HL-60/S4 treated with phorbol 12-myristate 13-acetate at 8.2 ng/mL for 4 days and 3 days (cell line): ENCODE measurements around the gene SAMSN1.
"Not testable (repeated sequence)": the region's sequence is repeated elsewhere in the genome, so short reads cannot be mapped to it uniquely, and the experiment has no call there.

Source experiments
- in situ Hi-C: fragments of 300-500 bp; cut with MboI; formaldehyde crosslinking; loops from 2 replicates; pipeline ENCODE4 v1.15.0; 2022; ENCODE audit warnings: low sequenced_read_pairs

Gene SAMSN1

DNA sequence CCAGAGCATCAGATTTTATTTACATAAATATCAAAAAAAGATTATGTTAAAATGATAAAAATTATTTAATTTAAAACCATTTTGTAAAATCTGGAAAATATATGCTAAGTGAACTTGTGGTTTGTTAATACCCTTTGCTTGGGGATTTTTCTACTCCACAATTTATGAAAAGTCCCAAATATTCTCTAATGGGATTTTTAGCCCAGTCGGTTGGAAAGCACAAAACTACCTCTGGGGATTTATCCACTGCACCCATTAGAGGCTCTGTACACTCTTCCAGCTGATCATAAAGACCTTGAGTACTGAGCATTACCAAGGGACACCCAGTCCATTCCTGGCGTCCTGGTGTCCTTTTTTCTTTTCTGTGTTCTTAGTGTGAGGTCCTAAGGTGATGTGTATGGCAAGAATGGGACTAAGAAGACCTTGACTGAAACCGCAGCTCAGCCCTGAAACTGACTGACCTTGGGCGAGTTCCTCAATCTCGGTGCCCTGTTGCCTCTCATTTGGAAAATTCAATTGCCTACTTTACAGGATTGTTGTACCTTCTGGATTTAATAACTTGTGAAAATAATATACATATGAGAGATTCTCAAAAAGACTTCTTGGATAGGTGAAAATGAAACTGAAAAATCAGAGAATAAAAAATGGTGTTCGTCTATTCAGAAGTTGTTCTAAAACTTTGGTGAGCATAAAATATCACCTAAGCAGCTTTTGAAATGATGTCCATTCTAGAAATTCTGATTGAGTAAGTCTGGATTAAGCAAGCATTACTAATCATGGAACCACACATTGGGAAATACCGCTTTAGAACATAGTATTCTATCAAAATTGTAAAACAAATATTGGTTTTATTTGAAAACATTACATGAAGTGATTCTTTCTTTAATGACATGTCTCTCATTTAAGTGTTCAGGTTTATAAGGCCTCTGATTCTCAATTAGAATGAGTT lies 21.5 kb upstream of the SAMSN1 start:
- in situ Hi-C loops, result no loop called here

DNA sequence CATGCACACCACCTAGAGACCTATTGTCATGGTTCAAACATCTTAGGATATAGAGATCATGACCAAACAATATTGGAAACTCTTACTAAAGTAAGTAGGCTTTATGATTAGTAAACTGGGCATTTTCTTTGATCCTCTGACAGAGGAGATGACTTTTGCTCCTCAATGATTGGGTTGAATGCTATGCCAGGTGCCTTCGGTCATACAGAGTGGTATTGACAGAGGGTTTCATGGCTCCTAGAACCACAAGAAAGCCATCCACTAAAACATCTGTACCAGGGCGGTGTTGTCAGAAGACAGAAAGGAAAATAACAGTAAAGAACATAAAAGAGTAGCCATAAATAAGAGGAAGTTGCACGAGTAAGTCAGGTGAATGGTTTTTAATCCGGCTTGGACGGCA lies 20.8 kb upstream of the SAMSN1 start:
- in situ Hi-C loops, result no loop called here

DNA sequence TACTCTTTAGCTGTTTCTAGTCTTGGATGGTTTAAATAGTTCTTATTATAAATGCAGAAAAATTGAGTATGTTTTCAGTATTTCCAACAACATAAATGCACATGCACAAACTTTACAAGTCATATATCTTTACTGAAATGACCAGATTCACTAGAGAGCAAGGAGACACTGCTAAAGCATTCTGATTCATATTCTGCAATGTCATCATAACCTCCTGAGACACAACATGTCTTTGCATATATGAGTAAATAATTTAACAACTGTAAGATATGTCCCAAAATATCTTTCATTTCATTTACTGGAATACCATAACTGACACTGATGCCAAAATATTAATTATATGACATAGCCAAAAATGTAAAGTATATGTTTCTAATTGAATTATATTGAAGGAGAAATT lies 16.8 kb upstream of the SAMSN1 start:
- in situ Hi-C loops, result no loop called here

DNA sequence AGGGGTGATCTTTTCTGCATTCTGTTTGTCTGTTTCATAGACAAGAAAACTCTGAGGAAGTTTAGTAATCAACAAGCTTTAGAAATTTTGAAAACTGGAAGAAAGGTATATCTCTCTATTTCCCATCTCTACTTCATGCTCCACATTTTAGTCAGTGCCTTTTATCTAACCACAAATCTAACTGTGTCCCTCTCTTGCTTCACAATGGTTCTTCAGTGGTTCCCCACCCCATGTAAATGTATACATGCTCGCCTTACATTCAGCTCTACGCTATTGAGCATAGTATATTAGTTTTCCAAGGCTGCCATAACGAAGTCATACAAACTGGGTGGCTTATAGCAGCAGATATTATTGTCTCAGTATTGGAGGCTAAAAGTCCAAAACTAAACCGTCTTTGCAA lies 14.4 kb upstream of the SAMSN1 start:
- in situ Hi-C loops, result no loop called here

DNA sequence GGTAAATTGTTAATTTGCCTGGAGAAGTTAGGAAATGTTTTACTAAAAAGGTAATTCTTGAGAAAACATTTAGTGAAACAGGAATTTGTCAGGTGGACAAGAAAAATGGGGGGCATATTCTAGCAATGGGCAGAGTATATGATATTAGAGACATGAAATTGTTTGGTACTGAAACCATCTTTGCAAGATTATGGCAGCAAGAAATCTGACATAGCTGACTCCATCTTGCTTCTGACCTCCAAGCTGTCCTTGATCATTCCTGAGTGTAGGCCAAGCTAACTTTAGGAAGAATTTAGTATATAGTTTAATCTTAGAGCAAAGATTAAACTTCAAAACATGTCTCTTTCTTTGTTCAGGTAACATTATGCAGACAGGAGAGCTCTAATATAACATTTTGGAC lies 14.0 kb upstream of the SAMSN1 start:
- in situ Hi-C loops, result no loop called here

DNA sequence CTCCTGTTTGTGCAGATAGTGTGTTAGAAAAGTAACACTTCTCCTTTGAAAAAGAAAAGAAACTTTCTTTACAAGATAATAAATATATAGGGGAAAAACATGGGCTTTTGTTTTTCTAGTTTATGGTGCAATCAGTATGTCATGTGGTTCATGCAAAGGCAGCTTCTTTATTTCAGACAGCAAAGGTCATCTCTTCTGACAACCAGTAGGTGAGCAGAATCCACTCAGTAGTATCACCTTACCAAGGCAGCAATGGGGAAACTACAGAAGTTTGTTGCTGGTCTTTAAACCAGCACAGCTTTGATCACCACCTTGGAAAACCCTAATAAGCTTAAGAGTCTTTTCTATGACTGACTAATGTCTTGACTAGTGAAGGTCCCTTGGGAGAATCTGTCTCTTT lies 13.0 kb upstream of the SAMSN1 start:
- in situ Hi-C loops, result no loop called here

DNA sequence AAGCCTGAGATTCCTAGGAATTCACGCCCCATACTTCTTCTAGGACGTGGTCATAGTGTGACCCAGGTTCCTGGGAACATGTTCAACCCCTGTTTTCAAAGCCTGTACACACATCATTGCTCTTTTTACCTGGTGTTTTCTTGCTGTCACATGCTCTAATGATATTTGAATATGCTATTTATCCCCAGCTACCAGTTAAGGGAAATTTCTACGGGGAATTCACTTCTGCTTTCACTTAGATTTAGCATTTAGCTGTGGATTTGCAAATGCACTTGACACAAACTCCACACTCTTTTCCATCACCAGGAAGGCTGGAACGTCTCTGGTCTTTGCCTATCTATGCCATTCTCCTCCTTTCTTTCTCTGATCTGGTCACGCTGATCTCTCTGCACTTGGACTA lies 11.3 kb upstream of the SAMSN1 start:
- in situ Hi-C loops, result no loop called here

DNA sequence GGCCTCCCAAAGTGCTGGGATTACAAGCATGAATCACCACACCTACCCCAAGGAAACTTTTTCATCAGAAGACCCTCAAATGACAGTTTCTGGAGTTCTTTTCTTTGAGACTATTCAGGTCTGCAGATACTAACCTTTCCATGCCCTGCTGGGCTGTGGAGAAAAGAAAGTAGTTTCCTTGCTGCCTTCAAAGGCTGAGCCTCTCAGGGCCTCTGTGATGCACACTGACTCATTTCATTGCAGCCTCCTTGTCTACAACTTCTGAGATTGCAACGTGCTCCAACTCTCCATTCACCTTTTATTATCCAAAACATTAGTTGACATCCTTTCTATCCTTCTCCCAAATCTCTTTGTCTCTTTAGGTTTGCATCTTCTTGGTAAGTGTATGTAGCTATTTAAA lies 8.8 kb upstream of the SAMSN1 start:
- in situ Hi-C loops, result no loop called here

DNA sequence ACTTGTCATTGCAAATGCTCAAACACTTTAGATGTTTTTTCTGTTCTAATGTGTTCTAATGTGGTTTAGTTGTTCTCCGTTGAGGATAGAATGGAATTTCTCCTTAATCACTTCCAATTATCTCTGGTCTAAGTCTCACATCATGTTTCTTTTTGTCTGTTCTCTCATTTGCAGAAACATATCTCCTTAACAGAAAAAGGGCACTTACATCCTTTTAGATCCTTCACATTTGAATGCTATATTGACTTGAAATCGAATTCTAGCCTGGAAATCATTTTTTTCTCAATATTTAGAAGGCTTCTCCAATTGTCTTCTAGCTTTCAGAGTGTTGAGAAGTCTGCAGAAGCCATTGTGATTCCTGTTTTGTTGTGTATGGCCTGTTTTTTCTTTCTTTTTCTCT lies 7.3 kb upstream of the SAMSN1 start:
- in situ Hi-C loops, result no loop called here

DNA sequence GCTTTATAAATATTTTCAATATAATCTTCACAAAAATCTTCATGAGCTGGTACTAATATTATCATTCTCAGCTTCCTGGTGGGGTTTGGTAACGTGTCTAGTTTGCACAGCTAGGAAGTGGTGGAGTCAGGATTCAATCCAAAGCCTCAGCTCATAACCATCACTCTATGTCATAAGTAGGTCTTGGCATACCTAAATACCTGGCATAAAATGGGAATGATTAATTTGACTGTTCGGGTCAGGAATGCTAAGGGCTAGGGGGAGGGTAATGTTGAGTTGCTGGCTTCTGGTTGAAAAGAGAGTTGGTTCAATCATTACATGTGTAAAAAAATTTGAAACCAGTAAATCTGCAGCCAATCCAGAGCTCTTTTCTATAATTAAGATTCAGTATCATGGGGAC lies 5.6 kb upstream of the SAMSN1 start:
- in situ Hi-C loops, result no loop called here

DNA sequence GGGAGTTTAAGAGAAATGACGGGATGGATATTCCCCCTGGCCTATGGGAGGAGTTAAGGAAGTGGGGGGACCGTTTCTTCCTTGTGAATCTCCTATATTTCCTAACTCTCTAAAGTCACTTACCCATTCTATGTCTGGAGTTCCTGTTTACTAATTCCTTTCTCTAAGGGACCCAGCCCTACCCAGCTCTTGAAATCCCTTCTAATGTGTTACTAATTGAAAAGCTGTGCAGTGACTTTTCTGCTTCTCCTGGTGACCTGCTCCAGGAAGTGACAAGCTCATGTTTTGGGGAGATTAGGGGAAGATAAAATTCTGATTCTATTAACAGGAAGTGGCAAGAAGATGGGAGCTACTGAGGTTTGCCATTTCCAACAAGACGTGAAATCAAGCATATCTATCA lies 4.0 kb upstream of the SAMSN1 start:
- in situ Hi-C loops, result no loop called here

DNA sequence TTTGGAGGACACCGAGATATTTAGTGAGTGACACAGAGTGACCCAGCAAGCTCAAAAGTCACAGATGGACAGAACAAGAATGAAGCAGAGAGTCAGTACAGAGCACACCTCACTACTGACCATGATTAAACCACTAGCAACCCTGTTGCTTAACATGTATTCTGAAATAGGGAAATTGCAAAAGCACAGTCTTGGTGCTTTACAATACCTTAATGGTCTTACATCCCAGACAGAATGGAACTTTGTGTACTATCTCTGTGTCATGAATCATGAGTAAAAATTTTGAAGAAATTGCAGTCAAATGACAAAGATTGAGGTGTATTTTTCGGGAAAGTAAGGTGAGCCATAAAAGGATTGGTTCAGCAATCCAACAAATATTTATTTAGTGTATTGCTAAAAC lies 2.7 kb upstream of the SAMSN1 start:
- in situ Hi-C loops, result no loop called here

DNA sequence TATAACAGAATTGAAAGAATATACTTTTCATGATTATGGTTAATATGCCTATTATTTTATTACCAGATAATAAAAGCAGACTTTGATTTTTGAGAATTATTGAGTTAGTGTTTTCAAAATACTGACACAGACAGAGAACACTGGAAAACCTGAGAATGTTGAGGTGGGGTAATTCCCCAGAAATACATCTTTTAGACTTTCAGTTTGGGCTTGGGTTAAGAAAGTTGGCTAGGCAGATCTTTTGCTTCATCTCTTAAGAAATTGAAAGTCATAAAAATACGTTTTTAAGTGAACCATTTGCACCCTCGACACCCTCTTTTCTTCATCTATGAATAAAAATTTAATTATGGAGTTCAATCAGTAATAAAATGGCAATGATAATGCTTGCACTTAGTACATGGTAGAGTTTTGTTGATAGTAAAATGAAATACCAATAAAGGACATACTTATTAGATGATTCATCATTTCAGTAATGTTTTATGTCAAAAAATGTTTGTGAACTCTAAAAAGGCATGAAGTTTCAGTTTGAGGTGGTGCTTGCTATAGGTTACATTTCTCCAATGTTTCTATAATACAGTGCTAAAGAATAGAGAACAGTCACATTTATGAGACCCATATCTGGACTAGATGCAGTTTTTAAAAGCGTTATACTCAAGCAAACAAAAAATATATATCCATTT lies 1.9 kb upstream of the SAMSN1 start:
- in situ Hi-C loops, result no loop called here

DNA sequence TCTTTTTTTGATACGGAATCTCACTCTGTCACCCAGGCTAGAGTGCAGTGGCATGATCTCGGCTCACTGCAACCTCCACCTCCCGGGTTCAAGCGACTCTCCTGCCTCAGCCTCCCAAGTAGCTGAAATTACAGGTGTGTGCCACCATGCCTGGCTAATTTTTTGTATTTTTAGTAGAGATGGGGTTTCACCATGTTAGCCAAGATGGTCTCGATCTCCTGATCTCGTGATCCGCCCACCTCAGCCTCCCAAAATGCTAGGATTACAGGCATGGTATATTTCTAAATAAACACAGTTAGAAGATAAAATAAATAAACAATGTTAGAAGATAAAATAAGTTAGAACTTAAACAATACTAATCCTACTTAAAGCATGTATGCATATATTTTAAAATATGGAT lies 604 bp upstream of the SAMSN1 start:
- in situ Hi-C loops, result not testable (repeated sequence)

DNA sequence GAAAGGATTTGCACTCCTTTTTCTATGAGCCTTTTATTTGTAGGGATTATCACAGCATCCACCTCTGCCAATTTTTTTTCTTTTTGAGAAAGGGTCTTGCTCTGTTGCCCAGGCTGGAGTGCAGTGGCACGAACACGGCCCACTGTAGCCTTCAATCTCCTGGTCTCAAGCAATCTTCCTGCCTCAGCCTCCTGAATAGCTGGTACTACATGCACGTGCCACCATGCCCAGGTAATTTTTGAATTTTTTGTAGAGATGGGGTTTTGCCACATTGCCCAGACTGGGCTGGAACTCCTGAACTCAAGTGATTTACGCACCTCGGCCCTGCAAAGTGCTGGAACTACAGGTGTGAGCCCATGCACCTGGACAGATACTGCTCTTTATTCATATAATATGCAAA lies 2.1 kb downstream of the SAMSN1 start:
- in situ Hi-C loops, result no loop called here

DNA sequence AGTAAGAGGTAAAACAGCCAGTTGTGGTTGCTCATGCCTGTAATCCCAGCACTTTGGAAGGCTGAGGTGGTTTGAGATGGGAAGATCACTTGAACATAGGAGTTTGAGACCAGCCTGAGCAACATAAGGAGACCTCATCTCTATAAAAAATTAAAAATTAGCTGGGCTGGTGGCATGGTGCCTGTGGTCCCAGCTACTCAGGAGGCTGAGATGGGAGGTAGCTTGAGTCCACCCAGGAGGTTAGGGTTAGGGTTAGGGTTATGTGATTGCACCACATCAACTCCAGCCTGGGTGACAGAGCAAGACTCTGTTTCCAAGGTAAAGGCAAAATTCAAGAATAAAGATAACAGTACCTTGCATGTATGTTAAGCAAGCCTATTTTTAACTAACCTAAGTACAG lies 3.5 kb downstream of the SAMSN1 start:
- in situ Hi-C loops, result no loop called here

DNA sequence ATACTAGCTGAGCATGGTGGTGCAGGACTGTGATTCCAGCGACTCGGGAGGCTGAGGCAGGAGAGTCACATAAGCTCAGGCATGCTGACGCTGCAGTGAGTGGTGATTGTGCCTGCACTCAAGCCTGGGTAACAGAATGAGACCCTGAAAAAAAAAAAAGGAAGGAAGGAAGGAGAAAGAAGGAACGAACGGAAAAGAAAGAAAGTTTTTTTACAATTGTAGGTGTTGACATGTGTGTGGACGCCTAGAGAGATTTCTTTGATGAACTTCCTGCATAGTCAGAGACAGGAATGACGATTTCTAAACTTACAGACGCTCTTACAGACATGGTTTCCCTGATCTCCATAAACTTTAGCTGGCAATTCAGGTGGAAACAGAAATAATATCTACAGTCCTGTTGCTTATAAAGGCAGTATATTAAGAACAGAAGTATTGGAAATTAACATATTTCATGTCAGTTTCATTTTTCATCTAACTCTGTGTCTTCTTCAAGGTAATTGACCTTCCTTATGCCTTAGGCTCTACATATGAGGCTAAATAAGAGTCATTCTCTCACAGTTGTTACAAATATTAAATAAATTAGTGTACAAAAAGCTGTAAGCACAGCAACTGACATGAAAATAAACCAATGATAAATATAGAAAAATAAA lies 4.1 kb downstream of the SAMSN1 start:
- in situ Hi-C loops, result no loop called here

DNA sequence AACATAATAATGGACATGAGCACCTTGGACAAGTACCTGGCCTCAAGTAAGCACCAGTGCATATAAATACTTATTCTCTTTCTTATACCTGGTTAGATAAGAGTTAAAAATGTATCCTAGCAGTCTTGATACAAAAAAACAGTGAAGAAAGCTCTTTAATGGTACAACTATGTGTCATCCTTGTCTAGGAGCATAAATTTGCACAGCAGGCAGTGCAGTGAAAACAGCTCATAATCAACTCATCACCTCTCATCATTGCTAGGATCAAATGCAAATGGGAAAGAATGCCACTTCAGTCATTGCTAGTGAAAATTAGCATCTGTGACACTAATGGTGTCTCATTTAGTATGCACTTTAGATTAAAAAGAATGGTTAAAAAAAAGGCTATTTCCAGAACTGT lies 7.6 kb downstream of the SAMSN1 start:
- in situ Hi-C loops, result no loop called here

DNA sequence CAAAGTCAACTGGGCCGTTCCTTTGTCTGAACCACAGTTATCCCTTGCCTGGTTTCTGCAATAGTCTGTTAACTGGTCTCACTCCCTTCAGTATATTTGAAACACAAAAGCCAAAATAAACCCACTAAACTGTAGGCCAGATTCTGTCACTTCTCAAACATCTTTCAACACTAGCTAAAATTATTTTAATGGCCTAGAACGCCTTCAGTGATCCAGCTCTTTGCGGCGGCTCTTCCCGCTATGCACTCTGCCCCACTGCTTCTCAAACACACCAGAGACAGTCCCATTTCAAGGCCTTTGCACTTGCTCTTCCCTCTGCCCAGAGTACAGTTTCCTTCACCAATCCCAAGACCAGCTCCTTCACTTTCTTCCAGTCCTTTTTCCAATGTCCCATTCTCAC lies 9.2 kb downstream of the SAMSN1 start:
- in situ Hi-C loops, result no loop called here

DNA sequence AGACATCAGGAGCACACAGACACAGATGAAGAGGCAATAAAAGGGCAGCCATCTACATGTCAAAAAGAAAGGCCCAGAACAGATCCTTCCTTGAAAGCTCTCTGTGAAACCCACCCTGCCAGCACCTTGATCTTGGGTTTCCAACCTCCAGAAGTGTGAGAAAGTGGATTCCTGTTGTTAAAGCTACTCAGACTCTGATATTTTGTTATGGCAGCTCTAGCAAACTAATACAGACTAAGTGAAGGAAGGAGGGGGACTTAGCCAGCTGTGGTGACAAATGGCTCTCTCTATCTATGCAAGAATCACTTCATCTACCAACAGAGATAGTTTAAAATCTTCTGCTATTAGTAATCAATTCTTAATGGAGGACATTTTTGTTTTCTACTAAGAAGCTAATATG lies 10.4 kb downstream of the SAMSN1 start:
- in situ Hi-C loops, result no loop called here

DNA sequence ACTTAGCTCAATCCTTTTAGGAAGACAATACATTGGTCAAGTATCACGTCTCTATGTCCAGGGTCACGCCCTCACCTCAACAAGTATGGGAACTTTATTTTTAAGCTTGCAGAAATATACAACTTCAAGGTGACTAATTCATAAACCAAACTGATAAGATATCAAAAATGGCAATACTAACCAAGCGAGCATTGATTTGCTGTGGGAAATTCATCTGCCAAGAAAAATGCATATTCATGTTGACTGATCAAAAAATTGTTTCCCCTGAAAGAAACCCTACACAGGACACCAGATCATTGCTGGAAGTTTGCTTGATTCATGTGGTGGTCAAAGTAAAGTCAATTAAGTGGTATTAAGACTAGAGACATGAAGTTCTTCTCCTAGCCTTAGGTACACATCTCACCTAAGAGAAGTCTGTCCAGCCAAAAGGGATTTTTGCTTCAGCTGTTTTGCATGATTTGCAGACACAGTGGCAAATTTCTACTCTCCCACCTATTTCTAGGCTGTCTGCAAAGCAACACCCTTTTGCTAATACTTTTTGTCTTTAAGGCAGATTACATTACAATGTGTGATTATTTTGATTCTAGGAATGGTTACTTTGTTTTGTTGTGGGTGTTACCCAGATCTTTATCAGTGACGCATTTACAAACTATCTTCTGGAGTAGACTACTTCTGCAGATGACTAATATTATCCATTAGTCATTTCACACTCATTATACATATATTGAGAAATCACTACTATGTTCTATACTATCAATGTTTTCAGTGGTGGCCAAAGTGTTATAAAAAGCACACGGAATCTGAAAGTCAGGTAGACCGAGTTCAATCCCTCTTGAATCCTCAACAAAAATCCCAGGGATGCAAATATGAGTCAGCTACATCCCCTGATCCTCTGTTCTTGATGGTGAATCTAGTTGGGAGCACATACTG lies 12.4 kb downstream of the SAMSN1 start:
- in situ Hi-C loops, result no loop called here
